DMS153 (cell line): ENCODE data around the gene SEPHS1.
A peak's percentile ranks its signal among the peaks of the same experiment; 100 is the strongest.

Source experiments
- DNase-seq: peaks from one replicate; lab custom pipeline; 2025; lab: John Stamatoyannopoulos, UW

SEPHS1 gene

DNA sequence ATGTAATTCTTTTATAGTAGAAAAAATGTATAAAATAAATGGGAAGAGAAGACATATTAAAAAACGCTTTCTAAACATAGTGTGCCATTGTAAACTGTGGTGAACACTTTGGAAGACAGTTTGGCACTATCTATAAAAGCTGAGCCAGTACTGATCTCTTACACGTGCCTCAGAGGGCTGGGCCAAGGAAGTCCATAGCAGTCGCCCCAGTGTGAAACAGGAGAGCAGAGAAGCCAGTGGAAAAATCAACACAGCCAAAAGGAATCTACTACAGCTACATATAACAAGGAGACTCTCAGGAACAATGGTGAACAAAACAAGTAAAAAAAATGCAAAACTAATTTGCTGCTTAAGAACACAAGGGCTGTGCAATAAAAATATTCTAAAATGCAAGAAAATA lies 20.6 kb downstream of the SEPHS1 start:
- no peak for DNase-seq

DNA sequence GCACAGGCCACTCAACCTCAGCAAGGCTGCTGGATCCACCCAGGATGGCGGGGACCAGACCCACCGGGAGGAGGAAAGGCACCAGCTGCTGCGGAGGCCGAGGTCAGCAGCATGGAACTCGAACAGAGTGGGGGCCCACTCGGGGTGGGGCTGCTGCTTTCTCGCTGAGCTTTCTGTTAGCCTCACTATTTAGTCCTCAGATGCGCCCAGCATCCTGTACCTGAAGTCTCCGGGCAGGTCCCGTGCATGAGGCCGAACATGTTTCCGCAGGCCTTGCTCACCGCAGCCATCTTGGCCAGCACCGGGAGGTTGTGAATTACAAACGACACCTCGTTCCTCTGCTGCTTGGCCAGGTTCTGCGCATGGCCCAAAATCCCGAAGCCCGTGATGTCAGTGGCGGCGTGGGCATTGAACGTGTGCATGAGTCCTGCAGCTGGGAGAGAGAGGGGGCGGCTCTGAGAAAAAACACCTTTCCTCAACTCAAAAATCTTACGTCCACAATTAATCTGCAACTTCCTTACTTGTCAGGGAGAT lies 25.4 kb downstream of the SEPHS1 start:
- DNase-seq, result no peak

DNA sequence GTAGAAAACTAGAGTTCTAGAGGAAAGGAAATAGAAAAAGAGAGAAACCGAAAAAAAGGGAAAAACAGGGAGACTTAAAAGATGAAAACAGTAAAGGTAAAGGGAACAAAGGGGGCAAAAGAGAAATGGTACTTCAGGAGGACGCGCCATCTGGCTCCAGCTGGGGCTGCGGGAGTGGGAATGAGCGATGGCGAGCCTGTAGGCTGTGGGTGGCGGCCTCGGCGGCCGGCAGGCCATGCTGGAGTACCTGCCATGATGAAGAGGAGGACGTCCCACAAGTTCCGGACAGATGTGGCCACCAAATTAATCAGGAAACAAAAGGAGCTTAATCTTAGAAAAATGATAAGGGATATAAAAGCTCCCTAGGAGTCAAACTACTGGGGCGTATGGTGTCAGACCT lies 26.5 kb downstream of the SEPHS1 start:
- DNase-seq, result no peak

DNA sequence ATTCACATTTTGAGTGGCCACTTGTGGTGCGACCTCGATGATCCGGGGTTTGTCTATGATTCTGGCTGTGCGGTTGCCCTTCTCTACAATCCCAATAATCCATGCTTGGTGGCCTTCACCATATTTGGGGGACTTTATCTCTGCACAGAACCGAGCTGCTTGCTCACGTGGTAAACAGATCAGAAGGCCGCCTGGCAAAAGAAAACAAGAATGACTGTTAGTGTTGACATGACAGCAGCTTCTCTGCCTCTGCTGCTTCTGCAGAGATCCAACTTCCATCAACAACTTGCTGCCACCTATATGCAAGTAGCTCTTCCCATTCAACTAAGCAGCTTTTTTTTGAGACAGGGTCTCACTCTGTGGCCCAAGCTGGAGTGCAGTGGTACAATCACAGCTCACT lies 28.9 kb downstream of the SEPHS1 start:
- DNase-seq, result no peak

GRCh38 chr10:13317474-13317873 lies 30.6 kb downstream of the SEPHS1 start:
- DNase-seq, result no peak

GRCh38 chr10:13316635-13317311 lies 31.3 kb downstream of the SEPHS1 start:
- no peak for DNase-seq

DNA sequence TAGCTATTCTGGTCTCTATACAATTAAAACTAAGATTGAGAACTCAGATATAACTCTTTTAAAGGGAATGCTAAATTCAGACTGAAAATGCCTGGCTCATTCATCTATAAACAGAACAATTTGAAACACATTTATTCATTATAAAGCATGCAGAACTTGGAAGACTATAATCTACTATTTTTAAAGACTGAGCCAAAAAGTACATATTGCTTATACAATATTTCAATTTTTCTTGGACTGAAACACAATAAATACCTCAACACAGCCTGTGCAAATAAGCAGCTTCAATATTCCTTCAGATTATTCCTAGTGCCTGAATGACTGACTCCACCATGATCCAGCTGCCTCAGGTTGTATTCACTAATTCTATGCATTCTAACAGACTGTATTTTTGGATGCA lies 32.7 kb downstream of the SEPHS1 start:
- no peak for DNase-seq

DNA sequence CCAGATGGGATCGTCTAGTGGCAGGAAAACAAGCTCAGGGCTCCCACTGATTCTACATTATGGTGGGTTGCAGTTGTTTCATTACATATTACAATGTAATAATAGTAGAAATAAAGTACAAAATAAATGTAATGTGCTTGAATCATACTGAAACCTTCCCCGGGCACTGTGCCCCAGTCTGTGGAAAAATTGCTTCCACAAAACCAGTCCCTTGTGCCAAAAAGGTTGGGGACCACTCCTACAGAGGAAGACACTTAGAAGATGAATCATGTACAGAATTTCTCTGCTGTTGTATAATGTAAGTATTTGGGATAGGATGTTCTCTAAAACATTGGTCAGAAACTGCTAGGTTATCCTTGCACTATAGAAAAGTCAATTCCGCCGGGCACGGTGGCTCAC lies 36.9 kb downstream of the SEPHS1 start:
- no peak for DNase-seq

DNA sequence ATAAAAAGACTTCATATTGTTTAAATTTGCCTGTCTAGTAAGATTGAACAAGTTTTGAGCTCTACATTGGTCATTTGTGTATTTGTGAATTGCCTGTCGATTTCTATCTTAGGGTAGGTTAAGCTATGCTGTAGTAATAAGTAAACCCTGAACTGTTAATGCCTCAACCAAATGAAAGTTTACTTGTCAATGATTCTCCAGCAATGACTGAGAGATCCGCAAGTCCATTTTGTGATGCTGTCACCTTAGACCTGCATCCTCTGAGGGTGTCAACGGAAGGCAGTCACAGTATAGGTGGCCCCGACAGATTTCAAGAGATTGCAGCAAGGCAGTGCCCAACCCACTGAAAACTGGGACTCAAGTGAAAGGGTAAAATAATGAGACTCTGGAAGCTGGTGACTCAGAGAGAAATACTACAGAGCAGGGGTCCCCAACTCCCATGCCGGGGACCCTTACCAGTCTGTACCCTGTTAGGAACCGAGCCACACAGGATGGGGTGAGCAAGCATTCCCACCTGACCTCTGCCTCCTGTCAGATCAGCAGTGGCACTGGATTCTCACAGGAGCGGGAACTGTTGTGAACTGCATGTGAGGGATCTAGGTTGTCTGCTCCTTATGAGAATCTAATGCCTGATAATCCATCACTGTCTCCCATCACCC lies 37.4 kb downstream of the SEPHS1 start:
- DNase-seq, result no peak

- DNase-seq, result no peak
Observed at GRCh38 chr10:13309792-13310191, 38.3 kb downstream of the SEPHS1 start.

- no peak for DNase-seq
Observed at GRCh38 chr10:13308096-13308495, 40.0 kb downstream of the SEPHS1 start.

DNA sequence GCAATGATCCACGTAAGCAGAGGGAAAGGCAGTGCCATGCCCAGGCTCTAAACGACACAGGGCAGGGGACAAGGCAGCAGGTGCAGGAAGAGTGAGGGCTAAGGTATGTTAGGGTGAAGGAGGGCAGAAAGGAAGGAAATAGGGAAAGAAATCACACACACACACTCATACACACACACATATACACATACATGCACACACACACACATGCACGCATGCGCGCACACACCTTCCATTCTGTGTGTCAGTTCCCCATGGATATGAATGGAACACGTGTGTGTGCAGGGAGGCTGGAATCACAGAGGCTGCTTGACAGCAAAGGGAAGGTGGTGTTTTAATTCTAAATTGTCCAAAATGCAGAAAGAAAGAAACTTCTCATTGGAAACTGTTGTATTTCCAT lies 42.0 kb downstream of the SEPHS1 start:
- no peak for DNase-seq

- no peak for DNase-seq
Observed at GRCh38 chr10:13302821-13303555, 45.1 kb downstream of the SEPHS1 start.

DNA sequence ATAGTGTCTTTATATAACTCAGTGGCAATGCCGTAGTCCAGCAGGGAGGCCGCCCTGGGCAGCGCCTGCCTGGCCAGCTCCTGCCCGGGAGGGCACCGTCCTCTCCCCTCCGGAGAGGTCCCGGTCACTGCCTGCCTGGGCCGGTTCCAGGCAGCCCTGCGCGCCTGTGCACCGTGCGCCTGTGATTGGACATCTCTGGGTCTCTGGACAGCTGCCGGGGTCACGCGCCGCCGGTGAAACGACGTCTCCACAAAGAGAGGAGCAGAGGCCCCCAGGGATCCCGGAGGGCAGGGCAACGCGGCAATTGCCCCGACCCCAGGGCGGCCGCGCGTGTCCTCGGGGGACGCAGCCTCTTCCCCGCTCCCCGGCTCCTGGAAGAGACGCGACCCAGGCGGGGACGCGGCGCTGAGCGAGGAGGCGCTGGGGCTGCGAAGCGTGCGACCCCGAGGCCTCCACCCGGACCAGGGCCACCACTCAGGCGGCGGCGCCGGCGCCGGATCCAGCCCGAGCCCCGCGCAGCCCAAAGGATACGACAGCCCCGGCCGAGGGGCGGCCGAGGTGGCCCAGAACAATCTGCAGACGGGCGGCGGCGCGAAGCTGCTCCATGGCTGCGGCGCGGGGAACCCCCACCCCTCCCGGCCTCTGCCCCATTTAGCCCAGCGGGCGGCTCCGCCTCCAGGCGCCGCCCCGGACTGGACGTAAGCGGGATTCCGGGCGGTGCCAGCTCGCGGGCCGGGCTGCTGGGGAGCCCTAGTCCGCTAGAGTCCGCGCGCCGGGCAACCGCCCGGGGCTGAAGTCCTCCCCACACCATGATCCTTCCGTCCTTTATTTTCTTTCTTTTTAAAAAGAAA lies 48.4 kb downstream of the SEPHS1 start, which contains the start of gene PHYH:
PHYH (minus strand) TSS at position 628 of the 851 bp plus-strand sequence; CDS start at position 606, 22 bp downstream.
- peak; percentile 27 for DNase-seq

- no peak for DNase-seq
Observed at GRCh38 chr10:13298748-13299436, 49.2 kb downstream of the SEPHS1 start.

GRCh38 chr10:13296476-13296875 lies 51.6 kb downstream of the SEPHS1 start:
- DNase-seq, result no peak

GRCh38 chr10:13294784-13295183 lies 53.3 kb downstream of the SEPHS1 start:
- no peak for DNase-seq

DNA sequence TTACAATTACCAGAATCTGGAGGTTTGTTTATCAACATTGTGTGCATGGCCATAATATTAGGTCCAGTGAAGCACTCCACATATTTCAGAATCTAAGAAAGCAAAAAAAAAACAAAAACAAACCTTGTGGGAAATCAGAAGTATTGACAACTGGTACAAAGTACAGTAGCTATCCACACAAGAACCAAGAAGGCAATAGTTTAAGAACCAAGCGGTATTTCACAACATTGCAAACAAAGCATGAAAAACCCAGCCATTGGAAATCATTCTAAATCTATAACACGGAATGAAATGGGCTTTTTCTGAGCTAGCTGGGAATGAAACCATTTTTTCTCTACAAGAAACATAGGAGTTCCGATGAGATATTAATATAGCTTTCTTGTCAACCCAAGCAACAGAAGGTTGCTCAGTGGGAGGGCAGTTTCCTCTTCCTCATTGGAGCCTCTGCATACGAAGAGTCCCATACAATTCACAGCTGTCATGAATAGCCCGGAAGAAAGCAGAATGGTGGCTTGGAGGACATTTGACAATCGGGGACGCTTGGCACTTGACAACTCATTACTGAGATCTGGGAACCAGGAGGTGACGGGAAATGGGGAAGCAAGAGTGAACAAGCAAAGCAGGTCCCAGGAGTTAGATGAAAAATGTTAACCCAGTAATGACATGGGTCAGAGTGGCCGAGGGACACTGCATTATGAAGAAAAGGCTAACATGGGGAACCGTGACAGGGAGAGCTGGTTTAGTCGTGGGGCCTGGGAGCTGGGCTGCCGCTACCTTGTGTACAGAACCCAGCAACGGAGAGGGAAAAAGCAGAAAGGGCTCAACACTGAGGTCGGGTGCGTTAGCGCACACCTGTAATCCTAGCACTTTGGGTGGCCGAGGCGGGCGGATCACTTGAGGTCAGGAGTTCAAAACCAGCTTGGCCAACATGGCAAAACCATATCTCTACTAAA lies 56.0 kb downstream of the SEPHS1 start:
- DNase-seq, result no peak

GRCh38 chr10:13291061-13291460 lies 57.0 kb downstream of the SEPHS1 start:
- DNase-seq, result no peak

GRCh38 chr10:13284050-13284449 lies 64.0 kb downstream of the SEPHS1 start:
- no peak for DNase-seq
